GM19328 (cell line): Measurements from ENCODE around the gene FOXP4.

ENCODE experiments used
- ATAC-seq: cut with Tn5 transposase; IDR thresholded peaks from one replicate; pipeline ENCODE4 v1.9.1; 2021; ENCODE audit warnings: mild to moderate bottlenecking, moderate library complexity; ENCODE audit not compliant: unreplicated experiment

The FOXP4 gene

GRCh38 chr6:41623330-41623729 is 77.1 kb downstream of the FOXP4 start:
- ATAC-seq, result no peak

- no peak for ATAC-seq
These were observed 78.6 kb downstream of the FOXP4 start for GRCh38 chr6:41624621-41625380.

GRCh38 chr6:41625442-41625841 is 79.3 kb downstream of the FOXP4 start:
- ATAC-seq, result no peak

GRCh38 chr6:41626022-41626421 is 79.8 kb downstream of the FOXP4 start:
- ATAC-seq, result no peak

GRCh38 chr6:41626917-41627316 is 80.7 kb downstream of the FOXP4 start:
- no peak for ATAC-seq

- no peak for ATAC-seq
These were observed 82.9 kb downstream of the FOXP4 start for GRCh38 chr6:41629128-41629527.

- ATAC-seq, result no peak
These were observed 83.9 kb downstream of the FOXP4 start for GRCh38 chr6:41630069-41630468.

- ATAC-seq, result no peak
These were observed 84.8 kb downstream of the FOXP4 start for GRCh38 chr6:41630946-41631345.

- ATAC-seq, result no peak
These were observed 87.0 kb downstream of the FOXP4 start for GRCh38 chr6:41633056-41633634.

- ATAC-seq, result no peak
These were observed 88.5 kb downstream of the FOXP4 start for GRCh38 chr6:41634657-41635056.

GRCh38 chr6:41635365-41635764 is 89.2 kb downstream of the FOXP4 start:
- ATAC-seq, result no peak

GRCh38 chr6:41636833-41637193 is 90.6 kb downstream of the FOXP4 start:
- ATAC-seq, result no peak

GRCh38 chr6:41637194-41638001 is 91.2 kb downstream of the FOXP4 start:
- no peak for ATAC-seq

- ATAC-seq, result no peak
These were observed 92.1 kb downstream of the FOXP4 start, which contains the start of gene MDFI for GRCh38 chr6:41638002-41638934. Gene MDFI, plus strand, starts transcription at chr6:41638468. Its CDS starts 282 bp downstream, at chr6:41638750.

GRCh38 chr6:41638935-41639808 is 93.0 kb downstream of the FOXP4 start:
- ATAC-seq, result no peak

- no peak for ATAC-seq
These were observed 93.7 kb downstream of the FOXP4 start for GRCh38 chr6:41639809-41640371.

- no peak for ATAC-seq
These were observed 94.2 kb downstream of the FOXP4 start for GRCh38 chr6:41640426-41640825.

GRCh38 chr6:41641352-41641925 is 95.3 kb downstream of the FOXP4 start:
- no peak for ATAC-seq
